Gastrocnemius medialis (tissue), 4 donors: ENCODE data around the gene MVB12A. TPM values are rescaled to one million over a fixed set of nuclear protein-coding genes. Genes with fewer than 3 reads are reported as not detected.

Experiments
- ATAC-seq, 2 donors: fragments of 150-250 bp; one replicate each; pipeline ENCODE4 v1.9.1; 2016
- DNase-seq, 2 donors: peaks; one replicate each; pipeline ENCODE4 v3.0.0-alpha.2; 2019
- H3K27ac ChIP-seq, 4 donors: fragments of 200-600 bp; sonication (generic); 1 replicate in 1 of 4; 2 replicates in 3 of 4; pipeline ENCODE4 v1.5.1; 2016 to 2018; ENCODE audit warnings: mild to moderate bottlenecking in 2 of 4, moderate library complexity in 1 of 4
- H3K27me3 ChIP-seq, 3 donors: fragments of 200-600 bp; sonication (generic) in 2 of 3; 1 replicate in 1 of 3; 2 replicates in 2 of 3; pipeline versions ENCODE4 v1.5.1 to v1.6.0; 2016 to 2019; ENCODE audit warnings: mild to moderate bottlenecking in 1 of 3, moderate library complexity in 1 of 3
- H3K36me3 ChIP-seq, 2 donors: fragments of 200-600 bp; sonication (generic) in 1 of 2; one replicate each; pipeline ENCODE4 v1.5.1; 2017 to 2018
- H3K4me1 ChIP-seq, 2 donors: fragments of 200-600 bp; sonication (generic) in 1 of 2; one replicate each; pipeline ENCODE4 v1.5.1; 2016 to 2017; ENCODE audit warnings: mild to moderate bottlenecking in 2 of 2
- H3K4me3 ChIP-seq, 4 donors: fragments of 200-600 bp; sonication (generic) in 3 of 4; 1 replicate in 1 of 4; 2 replicates in 3 of 4; pipeline ENCODE4 v1.5.1; 2016 to 2019; ENCODE audit warnings: mild to moderate bottlenecking in 2 of 4
- H3K9me3 ChIP-seq, 3 donors: fragments of 200-600 bp; sonication (generic) in 2 of 3; 1 replicate in 1 of 3; 2 replicates in 2 of 3; pipeline ENCODE4 v1.5.1; 2016 to 2019
- CTCF ChIP-seq, 5 experiments: fragments of 450-650 bp in 3 of 5; fragments of 200-600 bp in 2 of 5; sonication (generic) in 2 of 5; IDR thresholded peaks in 4 of 5; conservative IDR thresholded peaks in 1 of 5; 1 replicate in 4 of 5; 2 replicates in 1 of 5; pipeline ENCODE4 v1.5.1; 2016 to 2019; ENCODE audit warnings: antibody characterized with exemption in 5 of 5, mild to moderate bottlenecking in 3 of 5, moderate library complexity in 3 of 5
- POLR2A ChIP-seq, 2 donors: fragments of 450-650 bp; IDR thresholded peaks; one replicate each; pipeline ENCODE4 v1.6.1; 2017; ENCODE audit warnings: antibody characterized with exemption in 2 of 2, mild to moderate bottlenecking in 2 of 2, moderate library complexity in 2 of 2
- in situ Hi-C, 4 donors: fragments of 200-750 bp; cut with MboI; loops; one replicate each; pipeline versions ENCODE4 v1.15.0 to v1.8.0; 2017; ENCODE audit warnings: low sequenced_read_pairs in 4 of 4
- intact Hi-C: fragments of 100-400 bp; cut with DNase I; formaldehyde crosslinking; loops from one replicate; pipeline ENCODE4 v1.15.1; 2023; ENCODE audit warnings: low total_unique reads
- total RNA-seq, 4 donors: library from RNA; depleted of rRNA; stranded (reverse); fragments of >200 nt; gene quantifications; one replicate each; pipeline versions ENCODE4 v1.1.0 to v1.2.3, GENCODE V29; 2016

The MVB12A gene
- total RNA-seq, 4 donors from 2014 or later: 35.8 to 62.7 (median 52.3) TPM

GRCh38 chr19:17394891-17395415, 24.9 kb upstream of the MVB12A start:
- H3K4me1 ChIP-seq: peaks cover 6% of the 10 kb centered on the region in 2 donors
- in situ Hi-C loops (loop anchor here in 1 of 4 donors (10.0 kb wide), 1 partner anchor 70 kb away; the partner anchor contains the start of gene NXNL1), intact Hi-C loops (no loop called here)
- H3K27ac ChIP-seq: no peak overlapping the region
- H3K36me3 ChIP-seq: no peaks in the 10 kb centered on the region
- no peaks in the 10 kb centered on the region for H3K9me3 ChIP-seq
- peaks cover 17 to 18% (median 18%) of the 10 kb centered on the region in 3 donors for H3K27me3 ChIP-seq
- no peak overlapping the region for H3K4me3 ChIP-seq
- ATAC-seq: peak in 1 of 2 donors; percentile 40
- no peak for TF ChIP-seq POLR2A (IDR thresholded peaks at IDR 0.05)
- TF ChIP-seq CTCF (IDR thresholded peaks at IDR 0.05 in 4 of 5, conservative IDR thresholded peaks at IDR 0.05 in 1 of 5): peak; percentile 43 to 62 (median 58)
- DNase-seq: peak in 1 of 2 donors; percentile 39

GRCh38 chr19:17398902-17399527, 20.8 kb upstream of the MVB12A start:
- intact Hi-C loops: no loop called here

GRCh38 chr19:17401628-17402027, 18.2 kb upstream of the MVB12A start:
- DNase-seq (no peak), ATAC-seq (peak; percentile 21 to 35)
- H3K9me3 ChIP-seq: no peaks in the 10 kb centered on the region
- H3K4me1 ChIP-seq: peaks cover 0 to 4% of the 10 kb centered on the region in 2 donors
- TF ChIP-seq POLR2A (IDR thresholded peaks at IDR 0.05) (no peak), CTCF (IDR thresholded peaks at IDR 0.05 in 4 of 5, conservative IDR thresholded peaks at IDR 0.05 in 1 of 5) (no peak)
- H3K27me3 ChIP-seq: peaks cover 0 to 2% (median 0%) of the 10 kb centered on the region in 3 donors
- no peaks in the 10 kb centered on the region for H3K36me3 ChIP-seq
- no peak overlapping the region for H3K27ac ChIP-seq
- in situ Hi-C loops (no loop called here), intact Hi-C loops (no loop called here)
- no peak overlapping the region for H3K4me3 ChIP-seq

More at GRCh38 chr19:17398902-17399527, 20.8 kb upstream of the MVB12A start:
- ATAC-seq (no peak), DNase-seq (no peak)
- in situ Hi-C loops: loop anchor here in 1 of 4 donors (10.0 kb wide), 1 partner anchor 66 kb away; the partner anchor contains the start of gene NXNL1
- no peaks in the 10 kb centered on the region for H3K36me3 ChIP-seq
- H3K4me3 ChIP-seq: no peak overlapping the region
- no peaks in the 10 kb centered on the region for H3K4me1 ChIP-seq
- TF ChIP-seq POLR2A (IDR thresholded peaks at IDR 0.05): no peak
- TF ChIP-seq CTCF (IDR thresholded peaks at IDR 0.05 in 4 of 5, conservative IDR thresholded peaks at IDR 0.05 in 1 of 5): no peak
- H3K27me3 ChIP-seq: peaks cover under 1 to 7% (median 7%) of the 10 kb centered on the region in 3 donors
- H3K27ac ChIP-seq: no peak overlapping the region
- H3K9me3 ChIP-seq: no peaks in the 10 kb centered on the region

- intact Hi-C loops: no loop called here
- Histone ChIP-seq H3K4me1 (peaks cover 0 to 7% of the 10 kb centered on the region in 2 donors), H3K27me3 (peaks cover 0 to 2% (median 0%) of the 10 kb centered on the region in 3 donors), H3K4me3 (peak overlapping the region in 2 of 4 donors; percentile 53 to 60), H3K36me3 (no peaks in the 10 kb centered on the region), H3K27ac (peak overlapping the region in 3 of 4 donors; percentile 81 to 82 (median 82)), H3K9me3 (no peaks in the 10 kb centered on the region)
- no peak for DNase-seq
- in situ Hi-C loops: no loop called here
- TF ChIP-seq POLR2A (IDR thresholded peaks at IDR 0.05) (no peak), CTCF (IDR thresholded peaks at IDR 0.05 in 4 of 5, conservative IDR thresholded peaks at IDR 0.05 in 1 of 5) (no peak)
- no peak for ATAC-seq
Measured at GRCh38 chr19:17402982-17403855, 16.6 kb upstream of the MVB12A start.
